ENCODE measurements around the gene VPREB1.
"Not testable (repeated sequence)": the region's sequence is repeated elsewhere in the genome, so short reads cannot be mapped to it uniquely, and the experiment has no call there.

VPREB1 gene

DNA sequence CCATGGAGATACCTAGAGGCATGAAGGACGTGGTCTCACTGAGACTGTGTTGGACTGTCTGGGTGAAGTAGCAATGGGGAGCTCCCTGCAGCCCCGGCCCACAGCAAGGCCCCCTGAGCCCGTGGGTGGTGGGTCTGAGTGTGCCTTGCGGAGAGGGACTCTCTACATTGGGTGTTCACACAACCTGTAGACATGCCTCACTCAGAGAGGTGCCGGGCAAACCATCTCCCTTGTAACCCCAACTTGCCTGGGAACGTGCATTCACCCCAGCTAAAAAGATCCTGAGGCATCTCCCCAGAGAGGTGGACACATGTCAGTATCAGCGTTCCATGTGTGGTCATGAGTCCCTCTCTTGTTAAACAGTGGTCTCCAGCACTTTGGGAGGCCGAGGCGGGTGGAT lies 2.1 kb downstream of the VPREB1 start:
- no peak for TF ChIP-seq ZNF274 (IDR thresholded peaks at IDR 0.05; ENCODE audit: low read depth, low read length)
- no peak overlapping the region for H3K4me3 ChIP-seq (ENCODE audit: low read length)

DNA sequence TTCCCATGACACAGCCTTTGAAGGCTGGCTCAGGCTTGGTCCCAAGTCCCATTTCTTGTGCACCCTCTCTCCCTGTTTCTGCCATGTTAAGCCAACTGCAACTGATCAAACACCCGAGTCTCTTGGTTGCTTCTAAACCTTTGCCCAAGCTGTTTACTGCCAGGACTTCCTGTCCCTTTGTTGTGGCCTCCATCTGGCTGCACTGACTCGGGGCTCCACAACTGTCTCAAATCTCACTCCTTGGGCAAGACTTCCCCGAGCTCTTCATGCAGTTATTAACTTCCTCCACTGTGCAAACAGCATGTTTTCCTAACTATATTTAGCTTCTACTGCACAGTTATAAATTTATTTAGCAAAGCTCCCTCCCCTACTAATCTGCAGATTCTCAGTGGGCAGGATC lies 4.3 kb downstream of the VPREB1 start:
- no peak overlapping the region for H3K4me3 ChIP-seq (ENCODE audit: low read length)
- no peak for TF ChIP-seq ZNF274 (IDR thresholded peaks at IDR 0.05; ENCODE audit: low read depth, low read length)

DNA sequence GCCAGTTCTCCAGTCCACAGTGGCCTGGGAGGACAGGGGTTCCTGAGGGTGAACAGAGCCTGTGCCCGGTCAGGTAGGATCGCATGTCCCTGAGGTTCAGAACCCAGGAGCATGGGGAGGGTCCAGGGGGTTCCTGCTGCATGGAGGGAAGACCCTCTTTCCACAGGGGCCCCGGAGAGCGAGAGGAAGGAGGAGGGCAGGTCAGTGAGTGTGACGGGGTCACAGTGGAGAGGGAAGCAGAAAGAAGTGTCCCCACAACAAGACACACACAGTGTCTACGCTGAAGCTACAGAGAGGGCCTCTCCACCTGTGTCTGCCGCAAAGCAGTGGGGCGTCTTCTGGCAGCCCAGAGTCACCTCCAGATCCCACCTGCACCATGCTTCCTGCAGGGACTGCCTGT lies 6.1 kb downstream of the VPREB1 start:
- H3K4me3 ChIP-seq (ENCODE audit: low read length): not testable (repeated sequence)

DNA sequence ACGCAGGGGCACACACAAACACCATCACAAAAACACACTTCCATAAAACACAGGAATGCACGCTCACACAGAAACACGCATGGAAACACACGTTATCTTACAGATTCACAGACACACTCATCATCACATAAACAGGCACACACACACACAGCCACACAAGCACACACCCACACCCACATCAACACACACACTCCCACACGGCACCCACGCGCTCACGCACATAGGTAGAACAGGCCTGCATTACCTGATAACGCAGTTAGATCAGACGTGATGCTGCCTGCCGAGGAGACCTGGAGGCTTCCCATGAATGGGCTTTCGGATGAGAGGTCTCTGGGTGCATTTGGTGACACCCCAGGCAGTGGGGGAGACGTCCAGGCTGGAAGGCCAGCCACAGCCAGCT lies 11.5 kb downstream of the VPREB1 start:
- not testable (repeated sequence) for H3K4me3 ChIP-seq (ENCODE audit: low read length)

DNA sequence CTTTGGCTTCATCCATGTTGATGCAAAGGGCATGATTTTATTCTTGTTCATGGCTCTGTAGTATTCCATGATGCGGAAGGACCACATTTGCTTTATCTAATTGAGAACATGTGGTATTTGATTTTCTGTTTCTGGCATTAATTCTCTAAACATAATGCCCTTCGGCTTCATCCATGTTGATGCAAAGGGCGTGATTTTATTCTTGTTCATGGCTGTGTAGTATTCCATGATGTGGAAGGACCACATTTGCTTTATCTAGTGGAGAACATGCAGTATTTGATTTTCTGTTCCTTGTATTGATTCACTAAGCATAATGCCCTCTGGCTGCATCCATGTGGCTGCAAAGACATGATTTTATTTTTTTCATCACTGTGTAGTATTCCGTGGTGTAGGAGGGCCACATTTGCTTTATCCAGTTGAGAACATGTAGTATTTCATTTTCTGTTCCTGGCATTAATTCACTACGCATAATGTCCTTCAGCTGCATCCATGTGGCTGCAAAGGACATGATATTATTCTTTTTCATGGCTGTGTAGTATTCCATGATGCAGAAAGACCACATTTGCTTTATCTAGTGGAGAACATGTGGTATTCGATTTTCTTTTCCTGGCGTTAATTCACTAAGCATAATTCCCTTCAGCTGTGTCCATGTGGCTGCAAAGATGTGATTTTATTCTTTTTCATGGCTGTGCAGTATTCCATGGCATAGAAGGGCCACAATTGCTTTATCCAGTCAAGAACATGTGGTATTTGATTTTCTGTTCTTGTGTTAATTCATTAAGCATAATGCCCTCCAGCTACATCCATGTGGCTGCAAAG lies 14.2 kb downstream of the VPREB1 start:
- H3K4me3 ChIP-seq (ENCODE audit: low read length): not testable (repeated sequence)

DNA sequence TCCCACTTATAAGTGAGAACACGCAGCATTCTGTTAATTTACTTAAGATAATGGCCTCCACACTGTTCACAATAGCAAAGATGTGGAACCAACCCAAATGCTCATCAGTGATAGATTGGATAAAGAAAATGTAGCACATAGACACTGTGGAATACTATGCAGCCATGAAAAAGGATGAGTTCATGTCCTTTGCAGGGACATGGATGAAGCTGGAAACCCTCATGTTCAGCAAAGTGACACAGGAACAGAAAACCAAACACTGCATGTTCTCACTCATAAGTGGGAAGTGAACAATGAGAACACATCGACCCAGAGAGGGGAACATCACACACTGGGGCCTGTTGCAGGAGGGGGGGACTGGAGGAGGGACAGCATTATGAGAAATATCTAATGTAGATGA lies 15.6 kb downstream of the VPREB1 start:
- not testable (repeated sequence) for H3K4me3 ChIP-seq (ENCODE audit: low read length)

DNA sequence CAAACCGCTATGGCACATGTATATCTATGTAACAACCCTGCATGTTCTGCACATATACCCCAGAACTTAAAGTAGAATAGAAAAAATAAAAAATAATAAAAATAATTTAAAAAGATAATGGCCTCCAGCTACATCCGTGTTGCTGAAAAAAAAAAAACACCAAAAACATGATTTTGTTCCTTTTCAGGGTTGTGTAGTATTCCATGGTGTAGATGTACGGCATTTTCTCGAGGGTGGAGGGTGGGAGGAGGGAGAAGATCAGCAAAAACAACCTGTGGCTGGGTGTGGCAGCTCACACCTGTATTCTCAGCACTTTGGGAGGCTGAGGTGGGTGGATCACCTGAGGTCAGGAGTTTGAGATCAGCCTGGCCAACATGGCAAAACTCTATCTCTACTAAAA lies 16.0 kb downstream of the VPREB1 start:
- not testable (repeated sequence) for H3K4me3 ChIP-seq (ENCODE audit: low read length)

DNA sequence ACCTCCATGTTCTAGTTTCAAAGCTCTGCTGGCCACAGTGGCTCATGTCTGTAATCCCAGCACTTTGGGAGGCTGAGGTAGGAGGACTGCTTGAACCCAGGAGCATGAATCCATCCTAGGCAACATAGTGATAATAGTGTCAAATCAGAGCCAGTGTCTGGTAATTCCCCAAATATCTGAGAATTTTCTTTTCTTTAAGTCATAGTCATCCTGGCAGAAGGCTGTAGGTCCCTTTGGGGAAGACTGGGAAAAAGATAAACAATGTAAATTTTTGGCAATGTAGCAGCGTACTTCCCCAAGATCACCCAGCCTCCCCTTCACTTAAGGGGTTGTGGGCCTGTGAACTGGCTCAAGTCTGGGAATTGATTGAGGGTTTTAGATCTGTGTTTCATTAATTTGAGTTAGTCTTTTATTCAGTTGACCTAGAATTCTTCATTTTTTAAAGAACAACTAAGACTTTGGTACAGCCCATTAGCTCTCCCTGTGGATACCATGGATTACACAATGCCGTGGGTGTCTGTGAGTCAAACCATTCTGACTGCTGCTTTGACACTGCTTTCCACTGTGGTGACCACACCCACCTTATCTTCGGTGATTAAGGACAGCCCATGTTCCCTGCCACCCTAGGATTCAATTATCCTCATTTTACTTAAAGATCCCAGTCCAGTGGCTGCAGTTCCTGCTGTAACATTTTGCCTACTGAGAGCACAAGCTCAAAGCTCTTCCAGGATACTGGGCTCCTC lies 17.9 kb downstream of the VPREB1 start:
- not testable (repeated sequence) for H3K4me3 ChIP-seq (ENCODE audit: low read length)

DNA sequence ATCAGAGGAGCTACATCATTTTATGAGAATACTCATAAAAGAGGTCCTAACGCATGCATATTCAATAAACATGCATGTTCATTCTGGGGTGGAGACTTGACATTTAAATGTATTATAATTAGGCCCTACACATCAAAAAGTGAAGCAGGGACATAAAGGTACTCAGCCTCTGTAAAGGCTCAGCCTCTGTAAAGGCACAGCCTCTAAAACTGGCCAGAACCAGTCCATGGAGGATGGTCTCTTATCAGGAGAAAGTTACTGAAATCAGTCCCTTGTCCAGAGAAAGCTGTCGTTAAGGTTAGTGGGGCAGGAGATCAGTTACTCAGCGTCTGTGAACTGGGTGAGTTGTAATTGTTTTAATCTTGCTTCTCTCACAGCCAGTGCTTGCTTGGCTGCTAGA lies 19.2 kb downstream of the VPREB1 start:
- H3K4me3 ChIP-seq (ENCODE audit: low read length): not testable (repeated sequence)

DNA sequence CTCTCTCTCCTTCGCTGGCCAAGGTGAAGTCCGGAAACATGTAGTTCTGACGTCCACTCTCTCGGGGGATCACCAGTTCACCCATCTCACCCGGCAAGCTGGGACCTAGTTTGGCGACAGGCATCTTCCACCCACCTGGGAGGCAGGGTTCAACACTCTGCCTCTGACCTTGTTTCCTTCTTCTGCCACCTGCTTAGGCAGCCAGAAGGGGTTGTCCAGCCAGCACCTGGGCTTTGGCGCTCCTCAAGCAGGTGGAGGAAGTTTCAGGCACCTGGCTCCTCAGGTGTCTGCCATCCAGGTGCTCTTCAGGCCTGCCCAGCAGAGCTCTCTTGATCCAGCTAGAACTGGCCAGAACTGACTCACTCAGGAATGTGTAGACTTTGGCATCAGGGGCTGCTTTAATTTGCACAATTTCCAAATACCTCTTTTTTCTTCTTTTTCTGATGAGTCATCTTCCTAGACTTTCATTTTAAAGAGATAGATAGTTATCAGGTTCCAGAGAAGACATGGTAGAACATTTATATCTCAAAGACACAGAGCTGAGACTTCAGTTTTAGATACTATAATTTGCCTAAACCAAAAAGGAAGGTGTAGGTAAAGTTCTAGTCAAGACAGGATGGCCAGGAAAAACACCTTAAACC lies 25.6 kb downstream of the VPREB1 start:
- not testable (repeated sequence) for H3K4me3 ChIP-seq (ENCODE audit: low read length)

DNA sequence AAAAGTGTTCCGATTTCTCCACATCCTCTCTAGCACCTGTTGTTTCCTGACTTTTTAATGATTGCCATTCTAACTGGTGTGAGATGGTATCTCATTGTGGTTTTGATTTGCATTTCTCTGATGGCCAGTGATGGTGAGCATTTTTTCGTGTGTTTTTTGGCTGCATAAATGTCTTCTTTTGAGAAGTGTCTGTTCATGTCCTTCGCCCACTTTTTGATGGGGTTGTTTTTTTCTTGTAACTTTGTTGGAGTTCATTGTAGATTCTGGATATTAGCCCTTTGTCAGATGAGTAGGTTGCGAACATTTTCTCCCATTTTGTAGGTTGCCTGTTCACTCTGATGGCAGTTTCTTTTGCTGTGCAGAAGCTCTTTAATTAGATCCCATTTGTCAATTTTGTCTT lies 32.8 kb downstream of the VPREB1 start:
- not testable (repeated sequence) for H3K4me3 ChIP-seq (ENCODE audit: low read length)

DNA sequence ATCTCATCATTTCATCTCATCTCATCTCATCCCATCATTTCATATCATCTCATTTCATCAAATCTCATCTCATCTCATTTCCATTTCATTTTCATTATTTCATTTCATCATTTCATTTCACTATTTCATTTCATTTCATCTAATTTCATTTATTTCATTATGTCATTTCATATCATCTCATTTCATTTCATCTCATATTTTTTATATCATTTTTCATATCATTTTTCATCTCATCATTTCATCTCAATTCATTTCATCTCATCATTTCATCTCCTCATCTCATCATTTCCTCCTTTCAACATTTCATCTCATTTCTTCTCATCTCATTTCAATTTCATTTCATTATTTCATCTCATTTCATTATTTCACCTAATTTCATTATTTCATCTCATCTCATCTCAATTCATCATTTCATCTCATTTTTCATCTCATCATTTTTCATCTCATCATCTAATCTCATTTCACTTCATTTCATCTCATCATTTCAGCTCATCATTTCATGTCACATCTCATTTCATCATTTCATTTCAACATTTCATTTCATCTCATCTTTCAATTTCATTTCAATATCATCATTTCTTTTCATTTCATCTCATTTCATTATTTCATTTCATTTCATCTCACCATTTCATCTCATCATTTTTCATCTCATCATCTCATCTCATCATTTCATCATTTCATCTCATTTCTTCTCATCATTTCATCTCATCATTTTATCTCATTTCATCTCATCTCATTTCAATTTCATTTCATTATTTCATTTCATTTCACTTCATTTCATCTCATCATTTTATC lies 40.6 kb downstream of the VPREB1 start:
- not testable (repeated sequence) for H3K4me3 ChIP-seq (ENCODE audit: low read length)

DNA sequence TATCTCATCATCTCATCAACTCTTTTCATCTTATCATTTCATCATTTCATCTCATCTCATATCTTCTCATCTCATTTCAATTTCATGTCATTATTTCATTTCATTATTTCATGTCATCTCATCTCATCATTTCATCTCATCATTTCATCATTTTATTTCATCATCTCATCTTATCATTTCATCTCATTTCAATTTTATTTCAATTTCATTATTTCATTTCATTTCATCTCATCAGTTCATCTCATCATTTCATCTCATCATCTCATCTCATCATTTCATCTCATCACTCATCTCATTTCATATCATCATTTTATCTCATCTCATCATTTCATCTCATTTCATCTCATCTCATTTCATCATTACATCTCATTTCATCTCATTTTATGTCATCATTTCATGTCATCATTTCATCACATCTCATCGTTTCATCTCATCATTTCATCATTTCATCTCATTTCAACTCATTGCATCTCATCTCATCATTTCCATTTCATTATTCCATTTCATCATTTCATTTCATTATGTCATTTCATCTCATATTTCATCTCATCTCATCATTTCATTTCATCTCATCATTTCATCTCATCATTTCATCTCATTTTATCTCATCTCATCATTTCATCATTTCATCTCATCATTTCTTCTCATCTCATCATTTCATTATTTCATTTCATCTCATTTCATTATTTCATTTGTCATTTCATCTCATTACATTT lies 42.0 kb downstream of the VPREB1 start:
- not testable (repeated sequence) for H3K4me3 ChIP-seq (ENCODE audit: low read length)

DNA sequence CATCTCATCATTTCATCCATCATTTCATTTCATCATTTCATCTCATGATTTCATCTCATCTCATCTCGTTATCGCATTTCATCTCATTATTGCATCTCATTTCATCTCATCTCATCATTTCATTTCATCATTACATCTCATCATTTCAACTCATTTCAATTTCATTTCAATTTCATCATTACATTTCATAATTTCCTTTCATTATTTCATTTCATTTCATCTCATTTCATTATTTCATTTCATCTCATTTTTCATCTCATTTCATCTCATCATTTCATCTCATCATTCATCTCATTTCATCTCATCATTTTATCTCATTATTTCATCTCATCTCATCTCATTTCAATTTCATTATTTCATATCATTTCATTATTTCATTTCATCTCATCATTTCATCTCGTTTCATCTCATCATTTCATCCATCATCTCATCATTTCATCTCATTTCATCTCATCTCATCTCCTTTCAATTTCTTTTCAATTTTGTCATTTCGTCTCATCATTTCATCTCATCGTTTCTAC lies 42.6 kb downstream of the VPREB1 start:
- not testable (repeated sequence) for H3K4me3 ChIP-seq (ENCODE audit: low read length)

DNA sequence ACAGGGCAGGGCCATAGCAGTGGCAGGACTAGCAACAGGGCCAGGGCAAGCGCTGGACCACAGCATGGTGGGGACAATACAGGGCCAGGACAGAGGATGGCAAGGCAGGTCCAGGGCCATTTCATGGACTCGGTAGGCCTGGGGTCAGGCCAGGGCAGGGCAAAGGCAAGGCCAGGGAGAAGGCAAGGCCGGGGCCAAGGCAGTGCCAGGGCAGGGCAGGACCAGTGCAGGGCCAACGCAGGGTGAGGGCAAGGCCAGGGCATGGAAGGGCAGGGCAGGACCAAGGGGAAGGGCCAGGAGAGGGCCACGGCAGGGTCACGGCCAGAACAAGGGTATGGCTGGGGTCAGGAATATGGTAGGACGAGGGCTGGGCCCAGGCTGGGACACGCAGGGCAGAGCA lies 45.1 kb downstream of the VPREB1 start:
- not testable (repeated sequence) for H3K4me3 ChIP-seq (ENCODE audit: low read length)

DNA sequence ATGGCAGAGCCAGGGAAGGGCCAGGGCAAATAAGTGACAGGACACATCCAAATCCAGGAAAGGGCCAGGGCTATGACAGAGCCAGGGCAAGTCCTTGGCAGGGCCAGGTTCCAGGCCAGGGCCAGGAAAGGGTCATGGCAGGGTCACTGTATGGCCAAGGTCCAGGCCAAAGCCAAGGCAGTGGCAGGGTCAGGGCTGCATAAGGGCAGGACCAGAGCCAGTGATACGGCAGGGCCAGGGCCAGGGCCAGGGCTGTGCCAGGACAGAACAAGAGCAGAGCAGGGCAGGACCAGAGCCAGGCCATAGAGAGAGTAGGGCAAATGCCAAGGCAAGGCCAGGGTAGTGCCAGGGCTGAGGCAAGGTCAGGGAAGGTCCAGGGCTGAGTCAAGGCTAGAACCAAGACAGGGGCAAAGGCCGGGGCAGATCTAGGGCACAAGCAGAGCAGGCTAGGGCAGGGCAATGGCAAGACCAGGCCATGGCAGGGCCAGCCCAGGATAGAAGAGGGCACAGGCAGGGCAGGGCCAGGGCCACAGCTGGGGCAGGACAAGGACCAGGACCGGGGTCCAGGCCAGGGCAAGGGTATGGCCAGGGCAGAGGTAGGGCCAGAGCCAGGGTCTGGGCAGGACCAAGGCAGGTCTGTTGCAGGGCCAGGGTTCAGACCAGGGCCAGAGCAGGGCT lies 46.7 kb downstream of the VPREB1 start:
- not testable (repeated sequence) for H3K4me3 ChIP-seq (ENCODE audit: low read length)

DNA sequence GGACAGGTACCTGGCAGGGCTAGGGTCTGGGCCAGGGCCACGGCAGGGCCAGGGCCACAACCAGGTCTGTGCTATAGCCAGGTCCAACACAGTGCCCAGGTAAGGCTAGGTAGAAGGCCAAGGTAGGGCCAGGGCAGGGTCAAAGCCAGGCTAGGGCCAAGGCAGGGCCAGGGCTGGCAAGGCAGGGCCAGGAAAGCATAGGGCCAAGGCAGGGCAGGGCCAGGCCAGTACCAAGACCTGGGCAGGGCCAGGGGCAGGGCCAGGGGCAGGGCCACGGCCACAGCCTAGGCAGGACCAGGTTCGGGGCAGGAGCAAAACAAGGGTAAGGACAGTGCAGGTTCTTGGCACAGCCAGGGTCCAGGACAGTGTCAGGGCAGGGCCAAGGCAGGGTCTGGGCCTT lies 48.1 kb downstream of the VPREB1 start:
- H3K4me3 ChIP-seq (ENCODE audit: low read length): not testable (repeated sequence)

DNA sequence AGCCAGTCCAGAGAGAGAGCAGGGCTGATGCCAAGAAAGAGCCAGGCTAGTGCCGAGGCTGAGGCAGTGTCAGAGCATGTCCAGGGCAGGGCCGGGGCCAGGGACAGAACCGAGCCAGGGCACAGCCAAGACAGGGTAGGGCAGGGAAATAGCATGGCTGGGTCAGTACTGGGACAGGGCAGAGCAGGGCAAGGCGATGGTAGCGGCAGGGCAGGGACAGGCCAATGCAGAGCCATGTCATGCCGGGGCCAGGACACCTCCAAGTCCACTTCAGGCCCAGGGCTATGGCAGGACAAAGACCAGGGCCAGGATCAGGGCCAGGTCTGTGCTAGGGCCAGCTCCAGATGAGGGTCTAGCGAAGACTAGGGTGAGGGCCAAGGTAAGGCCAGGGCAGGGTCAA lies 48.9 kb downstream of the VPREB1 start:
- not testable (repeated sequence) for H3K4me3 ChIP-seq (ENCODE audit: low read length)

DNA sequence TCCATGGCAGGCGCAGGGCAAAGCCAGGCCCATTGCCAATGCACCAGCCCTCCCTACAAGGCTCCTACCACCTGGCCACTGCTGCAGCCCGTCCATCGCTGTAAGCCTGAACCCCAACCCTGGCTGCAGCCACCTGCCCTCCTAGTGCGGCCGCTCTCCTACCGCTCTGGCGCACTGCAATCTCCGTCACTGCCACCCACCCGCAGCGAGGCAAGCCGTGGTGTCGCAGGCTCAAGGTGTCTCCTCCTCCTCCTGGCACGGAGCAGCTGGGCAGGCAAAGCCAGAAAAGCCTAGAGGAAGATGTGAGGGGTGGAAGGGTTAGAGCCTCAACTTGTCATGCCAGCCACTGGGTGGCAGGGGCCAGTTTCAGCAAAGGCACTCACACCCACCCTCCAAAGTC lies 50.1 kb downstream of the VPREB1 start:
- H3K4me3 ChIP-seq (ENCODE audit: low read length): not testable (repeated sequence)
